Activated CD8-positive, alpha-beta memory T cell treated with anti-CD3 and anti-CD28 coated beads for 36 hours (primary cell): ENCODE results near the gene SLC2A9. TPM values are rescaled to one million over a fixed set of nuclear protein-coding genes. Genes with fewer than 3 reads are reported as not detected.

ENCODE experiments used
- CTCF ChIA-PET: fragments of 350-600 bp; sonication (Branson Sonifier 250); formaldehyde crosslinking; loops from one replicate; lab custom pipeline; 2021; ENCODE audit warnings: antibody characterized with exemption; lab: Charles Lee
- POLR2A ChIA-PET: fragments of 350-600 bp; sonication (Branson Sonifier 250); formaldehyde crosslinking; loops from one replicate; lab custom pipeline; 2021; ENCODE audit warnings: antibody characterized with exemption; lab: Charles Lee
- total RNA-seq, 2 experiments: library from RNA; stranded (reverse); gene quantifications; one replicate each; pipeline ENCODE4 v1.2.3, GENCODE V29; 2021

SLC2A9 gene
- total RNA-seq, 2 experiments from 2014 or later = 1.4 to 1.6 TPM

GRCh38 chr4:10024303-10024702, 3.0 kb upstream of the SLC2A9 start:
- ChIA-PET POLR2A (no interaction called here), CTCF (no interaction called here)

DNA sequence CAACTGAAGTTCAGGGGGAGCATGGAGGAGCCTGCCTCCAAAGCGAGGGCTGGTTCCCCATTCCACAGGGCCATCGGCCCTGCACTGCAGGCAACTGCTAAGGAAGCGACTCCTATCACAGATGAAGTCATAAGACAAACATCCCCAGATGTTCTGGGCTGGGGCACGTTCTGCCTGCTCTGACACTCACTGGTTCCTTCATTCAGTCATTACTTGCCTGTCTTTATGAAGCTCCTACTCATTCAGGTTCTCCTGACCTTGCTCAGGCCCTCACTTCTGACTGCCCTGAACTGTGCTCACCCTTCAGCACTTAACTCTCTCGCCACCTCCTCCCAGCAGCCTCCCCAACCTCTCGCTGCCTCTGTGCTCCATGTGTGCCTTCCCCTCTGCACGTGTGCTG, 2.5 kb upstream of the SLC2A9 start:
- POLR2A ChIA-PET = no interaction called here
- CTCF ChIA-PET = no interaction called here

DNA sequence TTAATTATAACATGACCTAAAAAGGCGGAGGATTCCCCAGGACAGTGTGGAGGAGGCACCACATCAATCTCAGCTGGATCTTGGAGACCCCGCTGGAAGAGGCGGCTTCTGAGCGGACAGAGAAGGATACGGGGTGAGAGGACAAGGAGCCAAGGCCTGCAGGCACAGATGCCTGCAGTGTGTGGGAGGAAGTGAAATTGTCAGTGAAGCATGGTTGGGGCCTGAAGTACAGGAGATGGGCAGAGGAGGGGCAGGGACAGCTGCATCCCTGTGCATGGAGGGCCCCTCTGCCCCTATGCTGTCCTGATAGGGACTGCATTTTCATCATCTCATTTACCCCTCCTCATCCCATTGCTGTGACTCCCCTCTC, 1.7 kb upstream of the SLC2A9 start:
- ChIA-PET POLR2A (no interaction called here), CTCF (no interaction called here)

DNA sequence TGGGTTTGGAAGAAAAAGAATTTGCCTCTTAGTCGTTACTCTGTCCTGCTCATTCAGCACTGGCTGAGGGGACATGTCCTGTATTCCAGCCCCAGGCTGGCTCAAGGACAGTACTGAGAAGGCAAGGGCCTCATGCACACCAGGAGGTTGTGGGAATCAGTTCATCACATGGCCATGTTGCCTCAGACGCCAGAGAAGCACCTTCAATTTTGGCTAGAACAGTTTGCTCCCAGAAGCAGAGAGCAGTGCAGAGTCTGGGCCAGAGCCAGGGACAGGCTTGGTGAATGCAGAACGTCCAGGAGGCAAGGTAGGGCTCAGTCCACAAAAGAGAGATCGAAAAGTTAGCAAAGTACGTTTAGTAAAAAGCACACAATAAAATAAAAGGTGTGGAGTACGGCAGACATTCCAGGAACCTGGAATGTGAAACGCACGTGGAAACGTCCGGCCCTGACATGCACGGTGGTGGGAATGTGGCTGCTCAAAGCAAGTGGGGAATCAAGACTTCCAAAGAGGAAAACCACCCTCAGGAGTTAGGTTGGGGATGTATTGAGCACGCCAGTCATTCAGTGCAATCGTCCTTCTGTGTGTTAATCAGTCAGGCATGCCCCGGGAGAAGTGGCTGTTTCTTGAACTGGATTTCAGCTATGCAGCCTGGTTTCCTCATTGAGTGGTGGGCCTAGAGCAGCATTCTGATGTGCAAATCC, 1.2 kb upstream of the SLC2A9 start:
- POLR2A ChIA-PET = no interaction called here
- CTCF ChIA-PET = no interaction called here

GRCh38 chr4:10021653-10022023, 341 bp upstream of the SLC2A9 start:
- POLR2A ChIA-PET = interaction anchor here (0.7 kb wide), 1 partner anchor 439 kb away, joined by 3 read pairs; no protein-coding TSS in a partner anchor
- CTCF ChIA-PET = no interaction called here

- ChIA-PET CTCF (interaction anchor here (0.7 to 1.8 kb wide), 2 partner anchors 10 to 317 kb away, joined by 3 to 4 read pairs; no protein-coding TSS in a partner anchor), POLR2A (no interaction called here)
Measured at GRCh38 chr4:10020106-10020505, 1.2 kb downstream of the SLC2A9 start.

- CTCF ChIA-PET = interaction anchor here (0.7 to 1.8 kb wide), 4 partner anchors 11 to 316 kb away, joined by 3 to 4 read pairs (median 4); no protein-coding TSS in a partner anchor
- POLR2A ChIA-PET = no interaction called here
Measured at GRCh38 chr4:10019521-10020051, 1.7 kb downstream of the SLC2A9 start.

- ChIA-PET POLR2A (no interaction called here), CTCF (interaction anchor here (0.7 to 1.8 kb wide), 4 partner anchors 11 to 315 kb away, joined by 3 to 4 read pairs (median 4); no protein-coding TSS in a partner anchor)
Measured at GRCh38 chr4:10018818-10019461, 2.4 kb downstream of the SLC2A9 start.

DNA sequence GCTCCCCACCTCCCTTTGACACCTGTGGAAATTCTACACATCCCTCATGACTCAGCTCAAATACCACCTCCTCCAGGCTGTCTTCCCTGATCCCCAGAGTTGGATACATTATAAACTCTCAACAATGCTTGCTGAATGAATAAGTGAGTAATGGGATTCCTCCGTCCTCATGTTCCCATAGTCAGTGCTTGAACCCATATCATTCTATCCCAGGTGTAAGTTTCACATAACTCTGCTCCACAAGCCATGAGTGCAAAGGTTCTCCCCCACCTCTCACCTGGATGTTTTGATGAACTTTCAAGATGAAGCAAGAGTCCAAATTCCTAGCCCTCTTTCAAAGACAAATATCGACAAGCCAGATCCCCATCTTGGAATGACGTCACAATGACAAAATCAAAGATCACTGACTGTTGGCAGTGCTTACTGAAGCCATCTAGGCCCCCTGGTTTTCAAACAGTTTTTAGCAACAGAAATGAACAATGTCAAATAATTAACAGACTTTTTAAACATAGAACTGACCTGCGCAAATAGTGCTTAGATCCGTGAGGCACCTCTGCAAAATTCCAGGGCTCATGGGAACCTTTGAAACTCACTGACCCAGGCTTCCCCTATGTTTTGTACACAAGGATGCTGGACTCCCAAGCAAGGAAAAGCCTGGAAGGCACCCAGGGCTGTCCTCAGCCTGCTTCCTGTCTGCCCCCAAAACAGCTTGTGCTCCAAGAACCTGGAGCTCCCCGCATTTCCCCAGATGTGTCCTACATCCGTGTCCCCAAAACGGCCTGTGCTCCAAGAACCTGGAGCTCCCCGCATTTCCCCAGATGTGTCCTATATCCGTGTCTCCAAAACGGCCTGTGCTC, 4.0 kb downstream of the SLC2A9 start:
- ChIA-PET CTCF (interaction anchor here (0.7 kb wide), 1 partner anchor 10 kb away, joined by 3 read pairs; no protein-coding TSS in a partner anchor), POLR2A (no interaction called here)

DNA sequence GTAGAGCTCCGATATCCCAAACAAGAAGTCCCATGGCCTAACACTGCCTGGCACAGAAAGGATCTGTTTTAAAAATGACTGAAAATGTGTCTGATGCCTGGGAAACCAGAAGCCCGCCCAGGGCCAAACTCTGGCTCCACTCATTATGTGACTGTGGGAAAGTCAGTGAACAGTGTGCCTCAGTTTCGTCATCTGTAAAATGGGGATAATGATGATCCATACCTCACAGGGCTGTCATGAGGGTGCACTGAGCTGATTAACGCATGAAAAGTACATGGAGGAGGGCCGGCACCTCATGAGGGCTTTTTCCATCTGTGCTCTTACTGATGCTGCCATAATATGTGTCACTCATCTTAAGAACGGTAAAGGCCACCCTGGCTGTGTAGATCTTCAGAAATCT, 5.1 kb downstream of the SLC2A9 start:
- ChIA-PET POLR2A (no interaction called here), CTCF (interaction anchor here (1.1 to 1.4 kb wide), 2 partner anchors 251 to 253 kb away, joined by 3 to 6 read pairs; no protein-coding TSS in a partner anchor)

DNA sequence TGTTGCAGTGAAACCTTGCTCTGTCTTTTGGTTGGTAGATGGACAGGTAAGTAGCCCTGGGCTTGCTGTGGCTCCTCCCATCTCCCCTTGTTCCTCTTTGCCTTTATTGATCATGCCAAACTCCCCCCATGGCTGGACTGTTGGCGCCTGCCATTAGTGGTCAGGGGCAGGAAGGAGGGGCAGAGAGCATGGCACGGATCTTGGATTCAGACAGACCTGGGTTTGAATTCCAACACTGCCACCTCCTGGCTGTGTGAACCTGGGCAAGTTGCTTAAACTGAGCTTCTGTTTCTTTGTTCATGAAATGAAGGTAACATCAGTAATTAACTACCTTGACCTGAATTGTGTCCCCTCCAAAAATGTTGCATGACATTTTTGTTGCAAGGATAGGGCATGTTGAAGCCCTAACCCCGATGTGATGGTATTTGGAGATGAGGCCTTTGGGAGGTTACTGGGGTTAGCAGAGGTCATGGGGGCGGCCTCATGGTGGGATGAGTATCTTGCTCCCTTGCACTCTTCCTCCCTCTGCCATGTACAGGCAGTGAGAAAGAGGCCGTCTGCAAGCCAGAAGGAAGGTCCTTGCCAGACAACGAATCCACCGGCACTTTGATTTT, 6.0 kb downstream of the SLC2A9 start:
- POLR2A ChIA-PET = no interaction called here
- CTCF ChIA-PET = interaction anchor here (0.6 to 1.4 kb wide), 6 partner anchors 76 to 310 kb away, joined by 3 to 6 read pairs (median 3); no protein-coding TSS in a partner anchor

GRCh38 chr4:10013722-10014121, 7.6 kb downstream of the SLC2A9 start:
- ChIA-PET POLR2A (no interaction called here), CTCF (interaction anchor here (1.1 to 1.5 kb wide), 4 partner anchors 250 to 322 kb away, joined by 3 to 6 read pairs (median 4); no protein-coding TSS in a partner anchor)

GRCh38 chr4:10011885-10012284, 9.4 kb downstream of the SLC2A9 start:
- ChIA-PET CTCF (no interaction called here), POLR2A (no interaction called here)

DNA sequence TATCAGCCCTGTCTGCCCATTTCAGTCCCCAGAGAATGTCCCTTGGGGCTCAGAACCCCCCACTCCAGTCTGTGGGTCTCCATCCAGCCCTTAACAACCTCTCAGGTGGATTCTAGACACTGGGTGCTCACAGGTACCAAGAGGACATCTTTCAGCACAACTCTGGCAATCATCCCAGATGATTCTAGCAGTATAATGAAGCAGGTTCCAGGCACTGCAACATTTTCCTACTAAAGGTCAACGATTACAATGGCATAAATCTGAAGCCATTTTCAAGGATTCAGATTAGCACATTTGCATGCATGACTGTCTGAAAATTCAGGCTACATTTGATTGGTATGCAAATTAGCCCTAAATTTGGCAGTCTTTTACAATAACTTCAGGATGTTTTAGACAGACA, 10.0 kb downstream of the SLC2A9 start:
- ChIA-PET POLR2A (no interaction called here), CTCF (no interaction called here)

GRCh38 chr4:10009861-10010500, 11.3 kb downstream of the SLC2A9 start:
- CTCF ChIA-PET = interaction anchor here (1.0 kb wide), 1 partner anchor 245 kb away, joined by 3 read pairs; no protein-coding TSS in a partner anchor
- POLR2A ChIA-PET = no interaction called here

- CTCF ChIA-PET = interaction anchor here (1.0 kb wide), 1 partner anchor 245 kb away, joined by 3 read pairs; no protein-coding TSS in a partner anchor
- POLR2A ChIA-PET = no interaction called here
Measured at GRCh38 chr4:10008609-10009005, 12.7 kb downstream of the SLC2A9 start.

DNA sequence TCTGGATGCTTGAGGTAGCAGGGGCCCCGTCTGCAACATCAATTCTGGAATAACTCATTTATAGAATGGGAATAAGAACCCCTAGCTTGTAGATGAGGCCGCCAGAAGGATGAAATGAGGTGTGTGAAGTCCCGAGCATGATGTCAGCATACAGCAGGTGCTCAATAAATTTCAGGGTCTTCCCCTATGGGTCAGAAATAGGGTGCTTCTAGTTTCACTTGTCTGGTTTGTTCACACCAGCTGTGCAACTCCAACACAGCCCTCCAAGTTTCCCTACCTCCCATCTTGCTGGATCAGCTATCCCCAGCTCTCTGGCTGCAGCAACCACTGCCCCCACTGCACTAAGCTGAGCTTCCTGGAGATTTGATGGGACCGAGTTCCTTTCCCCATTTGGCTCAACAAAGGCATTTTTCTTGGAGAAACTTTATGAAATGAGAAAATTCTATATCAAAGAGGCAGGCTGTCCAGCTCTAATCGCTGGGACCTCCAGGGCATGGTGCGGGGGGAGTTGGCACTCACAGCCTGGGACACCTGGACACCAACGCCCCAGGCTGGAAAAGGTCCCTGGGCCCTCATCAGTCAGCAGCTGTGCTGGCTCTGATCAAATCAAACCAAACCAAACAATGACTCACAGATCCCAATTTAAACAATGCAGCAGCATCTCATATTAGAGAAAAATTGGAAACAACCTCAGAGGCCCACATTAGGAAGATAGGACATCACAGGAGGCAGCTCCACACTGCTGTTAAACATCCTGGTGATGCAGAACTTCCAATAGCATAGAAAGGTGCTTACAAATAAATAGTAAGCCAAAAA, 13.3 kb downstream of the SLC2A9 start:
- ChIA-PET POLR2A (no interaction called here), CTCF (interaction anchor here (0.7 to 1.1 kb wide), 3 partner anchors 10 to 244 kb away, joined by 3 to 4 read pairs (median 3); no protein-coding TSS in a partner anchor)
